ENCODE data around the gene XKR3. TPM values are rescaled to one million over a fixed set of nuclear protein-coding genes. Genes with fewer than 3 reads are reported as not detected.

XKR3 gene
- total and polyA plus RNA-seq, 2 of the 8 experiments (the other 6 are each of a cell fraction or from before 2014, with no cell fraction given), result 0.17 TPM; not detected in 1

DNA sequence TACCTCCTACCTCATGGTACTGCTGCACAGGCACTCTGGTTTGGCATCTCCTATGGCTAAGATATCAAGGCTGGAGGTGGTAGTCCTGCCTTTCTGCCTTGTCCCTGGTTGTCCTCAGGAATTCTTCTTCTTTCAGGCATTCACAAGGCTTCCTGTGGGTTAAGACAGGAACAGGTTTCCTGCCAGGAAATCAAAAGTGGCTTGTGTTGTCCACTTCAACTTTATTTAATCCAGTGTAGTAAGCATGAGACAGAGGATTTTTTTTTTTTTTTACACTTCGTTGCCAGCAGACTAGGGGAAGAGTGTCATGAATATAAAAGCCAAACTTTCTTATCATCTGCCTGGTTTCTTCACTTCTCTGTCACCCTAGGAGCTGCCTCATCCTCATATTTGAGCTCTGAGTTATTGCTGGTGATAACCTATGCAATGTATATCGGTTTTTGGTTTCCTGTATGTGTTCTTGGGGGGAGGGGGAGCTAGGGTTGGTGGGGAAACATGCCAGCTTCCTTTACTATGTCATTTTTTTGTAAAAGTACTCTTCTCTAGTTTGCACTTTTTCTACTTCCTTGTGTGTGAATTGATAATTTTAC, 50.2 kb downstream of the XKR3 start:
- no peaks in the 10 kb centered on the region for H4K20me1 ChIP-seq (replicated peaks in 1 of 2; ENCODE audit: control insufficient read depth in 1 of 2, insufficient read depth in 2 of 2, low read length in 2 of 2)
- H3K4ac ChIP-seq (replicated peaks; ENCODE audit: insufficient read length, low read depth, low read length), result no peak overlapping the region
- no peaks in the 10 kb centered on the region for H3K9me3 ChIP-seq (ENCODE audit: insufficient read depth in 2 of 2, low read depth in 1 of 2, low read length in 1 of 2)
- no peak overlapping the region for H3K27ac ChIP-seq (ENCODE audit: low read depth, low read length)
- no peak overlapping the region for H3K18ac ChIP-seq (ENCODE audit: extremely low read depth, low read length)
- DNase-seq (ENCODE audit: low read depth in 1 of 2, low spot score in 2 of 2) (no peak), FAIRE-seq (no peak)
- no peak overlapping the region for H4K91ac ChIP-seq (replicated peaks; ENCODE audit: insufficient read length, low read length)
- H3K14ac ChIP-seq (ENCODE audit: insufficient read length), result no peak overlapping the region
- H4K8ac ChIP-seq (ENCODE audit: extremely low read depth, insufficient read depth, low read length), result no peak overlapping the region
- no peaks in the 10 kb centered on the region for H3K79me1 ChIP-seq (ENCODE audit: low read depth, low read length)
- no peak overlapping the region for H2BK15ac ChIP-seq (ENCODE audit: low read length)
- H3K56ac ChIP-seq (replicated peaks; ENCODE audit: insufficient read length, low read depth, low read length), result no peak overlapping the region
- H4K5ac ChIP-seq (ENCODE audit: insufficient read length, low read depth, low read length), result no peak overlapping the region
- H2BK12ac ChIP-seq (ENCODE audit: low read depth, low read length), result no peak overlapping the region
- H2AK5ac ChIP-seq (ENCODE audit: low read depth, low read length), result no peak overlapping the region
- ChIA-PET POLR2A (ENCODE audit: partially characterized antibody) (no interaction called here), CTCF (ENCODE audit: partially characterized antibody) (interaction anchor here (0.5 to 4.0 kb wide), 8 partner anchors 9 to 149 kb away, joined by 3 to 14 read pairs (median 4); no protein-coding TSS in a partner anchor)
- H3K4me2 ChIP-seq (ENCODE audit: insufficient read depth in 1 of 2, low read depth in 2 of 2, low read length in 2 of 2), result no peak overlapping the region
- no peak overlapping the region for H3K4me3 ChIP-seq (ENCODE audit: extremely low read depth in 1 of 4, insufficient read depth in 2 of 4, low read depth in 3 of 4, low read length in 4 of 4)
- no peaks in the 10 kb centered on the region for H3K36me3 ChIP-seq (ENCODE audit: control insufficient read depth in 2 of 4, insufficient read depth in 4 of 4, low read length in 3 of 4)
- no peak overlapping the region for H2BK120ac ChIP-seq (replicated peaks; ENCODE audit: low read depth, low read length)
- H3K23ac ChIP-seq (ENCODE audit: insufficient read length), result no peak overlapping the region
- H3K23me2 ChIP-seq (ENCODE audit: low read depth, low read length), result no peaks in the 10 kb centered on the region
- no peak overlapping the region for H3K9ac ChIP-seq (replicated peaks in 1 of 4; ENCODE audit: extremely low read depth in 1 of 4, low read depth in 3 of 4, low read length in 3 of 4)
- no peak overlapping the region for H2AFZ ChIP-seq (ENCODE audit: low read length)
- no peak overlapping the region for H2BK20ac ChIP-seq (ENCODE audit: low read length)
- no peaks in the 10 kb centered on the region for H3K27me3 ChIP-seq (replicated peaks in 1 of 4; ENCODE audit: control insufficient read depth in 3 of 4, extremely low read depth in 1 of 4, insufficient read depth in 3 of 4, low read length in 3 of 4)
- no peak overlapping the region for H2BK5ac ChIP-seq (ENCODE audit: low read depth, low read length)
- no peaks in the 10 kb centered on the region for H3K79me2 ChIP-seq (ENCODE audit: control insufficient read depth in 1 of 2, insufficient read depth in 2 of 2, low read length in 2 of 2)
- 72% methylated on average over 2 of the region's 2 CpGs; no CpG with 5 or more reads in 1 of the 2 experiments for WGBS, 2 experiments (ENCODE audit: extremely low coverage in 1 of 2, insufficient coverage in 1 of 2, insufficient read length in 1 of 2, insufficient replicate concordance in 2 of 2, low coverage in 1 of 2, low lambda C conversion rate in 2 of 2, missing lambda C conversion rate in 1 of 2)
- H3K4me1 ChIP-seq (replicated peaks in 1 of 4; ENCODE audit: control insufficient read depth in 3 of 4, insufficient read depth in 4 of 4, low read length in 3 of 4), result no peaks in the 10 kb centered on the region
- no peak for TF ChIP-seq CBX5 (IDR thresholded peaks at IDR 0.05; ENCODE audit: low read depth, low read length)
- no peak for TF ChIP-seq POU5F1 (IDR thresholded peaks at IDR 0.05; ENCODE audit: low read depth, low read length)
- TF ChIP-seq, protein P1, sequence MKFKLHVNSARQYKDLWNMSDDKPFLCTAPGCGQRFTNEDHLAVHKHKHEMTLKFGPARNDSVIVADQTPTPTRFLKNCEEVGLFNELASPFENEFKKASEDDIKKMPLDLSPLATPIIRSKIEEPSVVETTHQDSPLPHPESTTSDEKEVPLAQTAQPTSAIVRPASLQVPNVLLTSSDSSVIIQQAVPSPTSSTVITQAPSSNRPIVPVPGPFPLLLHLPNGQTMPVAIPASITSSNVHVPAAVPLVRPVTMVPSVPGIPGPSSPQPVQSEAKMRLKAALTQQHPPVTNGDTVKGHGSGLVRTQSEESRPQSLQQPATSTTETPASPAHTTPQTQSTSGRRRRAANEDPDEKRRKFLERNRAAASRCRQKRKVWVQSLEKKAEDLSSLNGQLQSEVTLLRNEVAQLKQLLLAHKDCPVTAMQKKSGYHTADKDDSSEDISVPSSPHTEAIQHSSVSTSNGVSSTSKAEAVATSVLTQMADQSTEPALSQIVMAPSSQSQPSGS (IDR thresholded peaks at IDR 0.05; ENCODE audit: low read length), result no peak
- no peak for TF ChIP-seq KDM5A (IDR thresholded peaks at IDR 0.05; ENCODE audit: low read length)
- TF ChIP-seq, protein P2, sequence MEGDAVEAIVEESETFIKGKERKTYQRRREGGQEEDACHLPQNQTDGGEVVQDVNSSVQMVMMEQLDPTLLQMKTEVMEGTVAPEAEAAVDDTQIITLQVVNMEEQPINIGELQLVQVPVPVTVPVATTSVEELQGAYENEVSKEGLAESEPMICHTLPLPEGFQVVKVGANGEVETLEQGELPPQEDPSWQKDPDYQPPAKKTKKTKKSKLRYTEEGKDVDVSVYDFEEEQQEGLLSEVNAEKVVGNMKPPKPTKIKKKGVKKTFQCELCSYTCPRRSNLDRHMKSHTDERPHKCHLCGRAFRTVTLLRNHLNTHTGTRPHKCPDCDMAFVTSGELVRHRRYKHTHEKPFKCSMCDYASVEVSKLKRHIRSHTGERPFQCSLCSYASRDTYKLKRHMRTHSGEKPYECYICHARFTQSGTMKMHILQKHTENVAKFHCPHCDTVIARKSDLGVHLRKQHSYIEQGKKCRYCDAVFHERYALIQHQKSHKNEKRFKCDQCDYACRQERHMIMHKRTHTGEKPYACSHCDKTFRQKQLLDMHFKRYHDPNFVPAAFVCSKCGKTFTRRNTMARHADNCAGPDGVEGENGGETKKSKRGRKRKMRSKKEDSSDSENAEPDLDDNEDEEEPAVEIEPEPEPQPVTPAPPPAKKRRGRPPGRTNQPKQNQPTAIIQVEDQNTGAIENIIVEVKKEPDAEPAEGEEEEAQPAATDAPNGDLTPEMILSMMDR (IDR thresholded peaks at IDR 0.05; ENCODE audit: control extremely low read depth in 1 of 3, insufficient read depth in 1 of 3, low read depth in 1 of 3, low read length in 3 of 3), result no peak
- no peak for TF ChIP-seq TAF7 (optimal IDR thresholded peaks at IDR 0.05; ENCODE audit: borderline replicate concordance, low read depth, low read length)
- TF ChIP-seq BRCA1 (IDR thresholded peaks at IDR 0.05; ENCODE audit: low read depth, low read length), result no peak
- no peak for TF ChIP-seq KDM1A (IDR thresholded peaks at IDR 0.05; ENCODE audit: borderline replicate concordance, low read length)
- no peak for TF ChIP-seq SP2 (IDR thresholded peaks at IDR 0.05; ENCODE audit: low read length)
- no peak for TF ChIP-seq TAF1 (IDR thresholded peaks at IDR 0.05; ENCODE audit: low read depth, low read length)
